Measurements from ENCODE around the gene CEP44. TPM values are rescaled to one million over a fixed set of nuclear protein-coding genes. Genes with fewer than 3 reads are reported as not detected.

Gene CEP44
- 14.3 and 23.1 TPM in 2 replicates for total RNA-seq

GRCh38 chr4:174283507-174284471, at the start of gene CEP44, which contains the start of gene FBXO8:
Gene CEP44, plus strand, starts transcription at chr4:174283911. Its CDS starts 15,211 bp downstream, at chr4:174299122.
Gene FBXO8, minus strand, starts transcription at chr4:174283667. Its CDS starts 20,575 bp downstream, at chr4:174263092.

Other genes with a start within 250 kb of the CEP44 start
- gene FBXO8, start 244 bp upstream of the CEP44 start, total RNA-seq = 27.4 and 30.1 TPM in 2 replicates
- gene HPGD, start 238.6 kb downstream of the CEP44 start, total RNA-seq = 0.37 and 5.5 TPM in 2 replicates